Bronchial epithelial cell (primary cell): ENCODE results near the gene NPAS3. TPM values are rescaled to one million over a fixed set of nuclear protein-coding genes. Genes with fewer than 3 reads are reported as not detected.

Source experiments
- DNase-seq: peaks from one replicate; pipeline ENCODE4 v3.0.0-alpha.2; 2010; ENCODE audit warnings: low read depth
- FAIRE-seq: peaks from 2 replicates; lab custom pipeline; 2011; peaks lifted over from hg19 to GRCh38; lab: Jason Lieb, UNC
- H3K27me3 ChIP-seq: 2 replicates; pipeline ENCODE4 v1.5.1; 2011; ENCODE audit warnings: low read length; ENCODE audit not compliant: control insufficient read depth, insufficient read depth
- H3K36me3 ChIP-seq: 2 replicates; pipeline ENCODE4 v1.5.1; 2011; ENCODE audit warnings: low read length; ENCODE audit not compliant: control insufficient read depth, insufficient read depth
- H3K4me3 ChIP-seq: 2 replicates; pipeline ENCODE4 v1.5.1; 2011; ENCODE audit warnings: mild to moderate bottlenecking, low read depth, low read length, control low read depth
- total RNA-seq: library from RNA; depleted of rRNA; stranded (reverse); fragments of >200 nt; gene quantifications from 2 replicates; pipeline ENCODE4 v1.2.1, GENCODE V29; 2014
- TF ChIP-seq, protein P1 (sequence below): IDR thresholded peaks from 2 replicates; pipeline ENCODE4 v1.5.1; 2011; ENCODE audit warnings: mild to moderate bottlenecking, moderate library complexity, low read length, control low read depth, inconsistent platforms; ENCODE audit not compliant: insufficient read depth, severe bottlenecking

Gene NPAS3
- total RNA-seq, 1 donor from 2014 or later: not detected

DNA sequence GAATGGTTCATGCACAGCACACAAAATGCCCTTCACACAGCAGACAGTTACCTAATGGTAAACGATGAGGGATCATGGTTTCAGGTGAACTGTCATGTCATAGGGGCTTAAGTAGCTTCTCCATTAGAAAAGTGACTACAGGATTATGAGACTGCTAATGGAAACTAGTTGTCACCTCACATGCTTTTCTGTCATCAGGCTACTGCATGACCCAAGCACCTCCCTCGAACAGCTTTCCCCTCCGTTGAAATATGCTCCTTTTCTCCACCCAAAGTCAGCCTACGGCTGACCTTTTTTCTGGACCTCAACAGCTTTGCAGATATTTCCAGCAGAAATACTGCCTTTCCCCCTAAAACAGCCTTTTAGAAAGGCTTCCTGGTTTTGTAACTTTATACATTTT, 544.9 kb downstream of the NPAS3 start:
- FAIRE-seq (no peak), DNase-seq (no peak)
- no peak overlapping the region for H3K4me3 ChIP-seq
- H3K36me3 ChIP-seq: no peaks in the 10 kb centered on the region
- TF ChIP-seq, protein P1, sequence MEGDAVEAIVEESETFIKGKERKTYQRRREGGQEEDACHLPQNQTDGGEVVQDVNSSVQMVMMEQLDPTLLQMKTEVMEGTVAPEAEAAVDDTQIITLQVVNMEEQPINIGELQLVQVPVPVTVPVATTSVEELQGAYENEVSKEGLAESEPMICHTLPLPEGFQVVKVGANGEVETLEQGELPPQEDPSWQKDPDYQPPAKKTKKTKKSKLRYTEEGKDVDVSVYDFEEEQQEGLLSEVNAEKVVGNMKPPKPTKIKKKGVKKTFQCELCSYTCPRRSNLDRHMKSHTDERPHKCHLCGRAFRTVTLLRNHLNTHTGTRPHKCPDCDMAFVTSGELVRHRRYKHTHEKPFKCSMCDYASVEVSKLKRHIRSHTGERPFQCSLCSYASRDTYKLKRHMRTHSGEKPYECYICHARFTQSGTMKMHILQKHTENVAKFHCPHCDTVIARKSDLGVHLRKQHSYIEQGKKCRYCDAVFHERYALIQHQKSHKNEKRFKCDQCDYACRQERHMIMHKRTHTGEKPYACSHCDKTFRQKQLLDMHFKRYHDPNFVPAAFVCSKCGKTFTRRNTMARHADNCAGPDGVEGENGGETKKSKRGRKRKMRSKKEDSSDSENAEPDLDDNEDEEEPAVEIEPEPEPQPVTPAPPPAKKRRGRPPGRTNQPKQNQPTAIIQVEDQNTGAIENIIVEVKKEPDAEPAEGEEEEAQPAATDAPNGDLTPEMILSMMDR: no peak
- peaks cover 2% of the 10 kb centered on the region for H3K27me3 ChIP-seq

DNA sequence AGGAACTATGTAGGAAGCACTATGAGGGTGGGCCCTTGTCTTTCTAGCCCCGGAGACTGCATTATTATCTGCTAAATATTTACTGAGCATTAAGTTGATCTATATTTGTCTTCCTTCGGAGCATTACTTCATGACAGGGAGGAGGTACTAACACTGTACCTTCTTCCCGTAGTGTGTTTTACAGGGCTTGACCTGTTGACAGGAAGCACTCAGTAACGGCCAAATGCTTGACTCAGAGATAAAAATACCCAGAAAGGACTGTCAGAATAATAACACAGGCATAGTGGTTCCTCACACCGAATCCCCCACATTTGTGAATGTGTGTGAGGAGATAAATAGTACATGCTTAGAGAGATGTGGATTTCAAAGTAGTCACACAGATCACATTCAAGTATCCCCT, 545.6 kb downstream of the NPAS3 start:
- peaks cover 2% of the 10 kb centered on the region for H3K27me3 ChIP-seq
- TF ChIP-seq, protein P1: no peak
- DNase-seq (no peak), FAIRE-seq (no peak)
- H3K4me3 ChIP-seq: no peak overlapping the region
- no peaks in the 10 kb centered on the region for H3K36me3 ChIP-seq

DNA sequence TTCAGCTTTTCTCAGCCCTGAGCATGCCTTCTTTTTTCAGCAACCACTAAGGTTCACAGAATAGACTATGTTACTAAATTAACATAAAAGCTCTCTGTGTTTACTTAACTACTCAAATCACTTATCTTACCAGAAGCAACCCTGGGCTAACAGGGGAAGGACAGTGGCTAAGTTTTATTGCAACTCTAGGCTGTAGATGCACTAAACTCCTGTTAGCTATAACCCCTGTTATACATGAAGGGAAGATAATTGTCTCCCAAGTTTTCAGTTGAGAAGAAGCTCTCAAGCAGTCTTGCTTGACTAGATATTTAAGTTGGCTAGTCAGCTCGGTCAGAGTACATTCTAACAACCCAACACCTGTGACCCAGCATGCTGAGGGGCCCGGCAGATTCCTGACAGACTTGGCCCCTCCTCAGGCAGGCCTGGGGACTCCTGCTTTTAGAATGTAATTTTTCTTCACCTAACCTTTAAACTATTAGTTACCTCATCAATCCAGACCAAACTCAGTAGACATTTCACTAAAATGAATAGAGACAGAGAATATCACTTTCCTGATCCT, 547.7 kb downstream of the NPAS3 start:
- Histone ChIP-seq H3K27me3 (peaks cover 2% of the 10 kb centered on the region), H3K4me3 (no peak overlapping the region), H3K36me3 (no peaks in the 10 kb centered on the region)
- FAIRE-seq: no peak
- TF ChIP-seq, protein P1: no peak
- no peak for DNase-seq

DNA sequence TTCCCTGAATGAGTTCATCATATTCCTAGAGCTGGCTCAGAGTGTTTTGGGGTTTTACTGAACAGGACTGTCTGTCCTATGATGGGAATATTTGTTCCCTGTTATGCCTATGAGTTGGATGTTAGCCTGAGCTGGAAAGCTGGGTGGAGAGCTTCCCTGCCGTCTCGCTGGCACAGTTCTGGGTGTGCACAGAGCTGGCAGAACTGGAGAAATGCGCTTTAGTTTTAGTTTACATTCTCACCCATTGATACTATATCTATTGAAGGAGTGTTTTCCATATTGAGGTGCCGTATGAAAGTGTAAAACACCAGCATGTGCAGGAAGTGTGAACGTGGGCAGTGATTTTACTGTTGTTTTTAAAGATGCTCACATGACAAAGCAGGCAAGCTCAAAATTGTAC, 549.9 kb downstream of the NPAS3 start:
- no peak for FAIRE-seq

DNA sequence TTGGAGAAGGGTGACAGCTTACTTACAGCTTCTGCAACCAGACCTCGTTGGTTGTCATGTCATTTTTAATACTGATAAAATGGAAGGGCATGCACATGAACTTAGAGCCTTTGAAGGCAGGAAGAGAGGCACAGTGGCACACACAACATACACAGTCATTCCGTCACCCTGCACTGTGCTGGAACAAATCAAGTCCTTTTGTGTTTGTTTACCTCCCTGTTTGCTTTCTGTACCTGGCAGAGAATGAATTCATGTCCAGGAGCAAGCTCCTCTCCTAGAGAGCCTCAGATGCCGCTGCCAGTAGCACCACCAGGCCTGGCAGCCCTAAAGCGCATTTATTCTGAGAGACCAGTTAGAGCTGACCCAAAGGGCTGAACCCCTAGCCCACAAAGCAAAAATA, 551.9 kb downstream of the NPAS3 start:
- H3K27me3 ChIP-seq: no peaks in the 10 kb centered on the region
- H3K36me3 ChIP-seq: no peaks in the 10 kb centered on the region
- FAIRE-seq: no peak
- TF ChIP-seq, protein P1: no peak
- H3K4me3 ChIP-seq: no peak overlapping the region
- no peak for DNase-seq

More for the DNA sequence above, 549.9 kb downstream of the NPAS3 start:
- H3K36me3 ChIP-seq: no peaks in the 10 kb centered on the region
- no peak for DNase-seq
- TF ChIP-seq, protein P1: no peak
- H3K4me3 ChIP-seq: no peak overlapping the region
- no peaks in the 10 kb centered on the region for H3K27me3 ChIP-seq

DNA sequence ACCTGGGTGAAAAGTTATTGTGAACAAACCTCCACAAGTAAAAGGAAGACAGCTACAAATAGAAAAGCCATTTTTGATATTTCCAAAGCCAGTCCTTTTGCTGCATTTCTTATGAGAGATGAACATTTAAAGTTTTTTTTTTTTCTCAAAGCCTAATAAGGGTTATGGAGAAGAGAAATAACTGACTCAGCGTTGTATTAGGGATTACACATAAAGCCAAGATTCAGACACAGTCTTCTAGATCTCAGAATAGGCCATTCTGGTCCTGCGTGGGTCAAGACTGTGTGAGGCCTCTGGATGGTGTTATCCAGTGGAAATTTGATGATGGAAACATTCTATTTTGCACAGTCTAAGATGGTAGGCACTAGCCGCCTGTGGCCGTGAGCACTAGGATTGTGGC, 552.4 kb downstream of the NPAS3 start:
- no peak for FAIRE-seq
- no peak for DNase-seq
- TF ChIP-seq, protein P1: no peak
- H3K4me3 ChIP-seq: no peak overlapping the region
- H3K36me3 ChIP-seq: no peaks in the 10 kb centered on the region
- H3K27me3 ChIP-seq: no peaks in the 10 kb centered on the region
